Iris pigment epithelial cell (primary cell): ENCODE data around the gene SYNPR.
"Not testable (repeated sequence)": the region's sequence is repeated elsewhere in the genome, so short reads cannot be mapped to it uniquely, and the experiment has no call there.

ENCODE experiments used
- DNase-seq: peaks from one replicate; pipeline ENCODE4 v3.0.0-alpha.2; 2011; ENCODE audit warnings: low read depth

Gene SYNPR

GRCh38 chr3:63278171-63279004 is at the start of gene SYNPR:
TSS of gene SYNPR (plus strand) at chr3:63278308.
- no peak for DNase-seq

- peak; percentile 54 for DNase-seq
These were observed 49.4 kb upstream of the SYNPR start for GRCh38 chr3:63228677-63229076.

GRCh38 chr3:63230146-63230545 is 48.0 kb upstream of the SYNPR start:
- no peak for DNase-seq

GRCh38 chr3:63231643-63232042 is 46.5 kb upstream of the SYNPR start:
- no peak for DNase-seq

- DNase-seq, result peak; percentile 11
These were observed 45.2 kb upstream of the SYNPR start for GRCh38 chr3:63232764-63233396.

GRCh38 chr3:63240381-63240902 is 37.7 kb upstream of the SYNPR start:
- DNase-seq, result no peak

GRCh38 chr3:63242124-63242523 is 36.0 kb upstream of the SYNPR start:
- DNase-seq, result no peak

- DNase-seq, result no peak
These were observed 33.6 kb upstream of the SYNPR start for GRCh38 chr3:63244486-63244885.

GRCh38 chr3:63245726-63246241 is 32.3 kb upstream of the SYNPR start:
- DNase-seq, result peak; percentile 12

GRCh38 chr3:63248015-63248414 is 30.1 kb upstream of the SYNPR start:
- no peak for DNase-seq

GRCh38 chr3:63251499-63251898 is 26.6 kb upstream of the SYNPR start:
- DNase-seq, result no peak

- not testable (repeated sequence) for DNase-seq
These were observed 22.3 kb upstream of the SYNPR start for GRCh38 chr3:63255819-63256218.

- DNase-seq, result no peak
These were observed 13.4 kb upstream of the SYNPR start for GRCh38 chr3:63264716-63265115.

GRCh38 chr3:63274359-63274758 is 3.7 kb upstream of the SYNPR start:
- DNase-seq, result no peak

GRCh38 chr3:63279005-63279841 is 1.1 kb downstream of the SYNPR start:
- DNase-seq, result no peak

- DNase-seq, result no peak
These were observed 9.5 kb downstream of the SYNPR start for GRCh38 chr3:63287610-63288009.

- no peak for DNase-seq
These were observed 12.6 kb downstream of the SYNPR start for GRCh38 chr3:63290686-63291085.

GRCh38 chr3:63294332-63294731 is 16.2 kb downstream of the SYNPR start:
- DNase-seq, result no peak

GRCh38 chr3:63295356-63295755 is 17.2 kb downstream of the SYNPR start:
- DNase-seq, result no peak

- no peak for DNase-seq
These were observed 17.7 kb downstream of the SYNPR start for GRCh38 chr3:63295806-63296205.

- DNase-seq, result no peak
These were observed 18.1 kb downstream of the SYNPR start for GRCh38 chr3:63296249-63296648.

GRCh38 chr3:63303238-63303637 is 25.1 kb downstream of the SYNPR start:
- no peak for DNase-seq
